DOHH2 (cell line): ENCODE data around the gene SIMC1.
"Not testable (repeated sequence)": the region's sequence is repeated elsewhere in the genome, so short reads cannot be mapped to it uniquely, and the experiment has no call there.

Experiments used
- H3F3A ChIP-seq: fragments of 200-600 bp; sonication (generic), shearing (Covaris generic); 2 replicates; pipeline ENCODE4 v1.6.0; 2016; ENCODE audit warnings: antibody characterized with exemption, mild to moderate bottlenecking; ENCODE audit not compliant: control insufficient read depth, insufficient read depth
- H3K27ac ChIP-seq: fragments of 200-600 bp; sonication (generic); 2 replicates; pipeline ENCODE4 v1.5.1; 2014; ENCODE audit warnings: low read depth, mild to moderate bottlenecking, low read length, moderate library complexity
- H3K27me3 ChIP-seq: fragments of 200-600 bp; sonication (generic); 2 replicates; pipeline ENCODE4 v1.6.1; 2014; ENCODE audit warnings: mild to moderate bottlenecking, low read length, mixed read lengths; ENCODE audit not compliant: control insufficient read depth
- H3K36me3 ChIP-seq: fragments of 200-600 bp; sonication (generic); 2 replicates; pipeline ENCODE4 v1.6.1; 2014; ENCODE audit warnings: mild to moderate bottlenecking, low read length, moderate library complexity, mixed read lengths; ENCODE audit not compliant: control insufficient read depth
- H3K4me1 ChIP-seq: fragments of 200-600 bp; sonication (generic); 2 replicates; pipeline ENCODE4 v1.6.1; 2014; ENCODE audit warnings: mild to moderate bottlenecking, low read length, mixed read lengths; ENCODE audit not compliant: control insufficient read depth
- H3K4me2 ChIP-seq: fragments of 200-600 bp; sonication (generic); 2 replicates; pipeline ENCODE4 v1.6.0; 2014; ENCODE audit warnings: mild to moderate bottlenecking, low read length, moderate library complexity
- H3K4me3 ChIP-seq: fragments of 200-600 bp; sonication (generic); 2 replicates; pipeline ENCODE4 v1.5.1; 2014; ENCODE audit warnings: mild to moderate bottlenecking, low read length, mixed read lengths
- H3K79me2 ChIP-seq: fragments of 200-600 bp; sonication (generic); 2 replicates; pipeline ENCODE4 v1.6.1; 2014; ENCODE audit warnings: mild to moderate bottlenecking, low read length, mixed read lengths; ENCODE audit not compliant: control insufficient read depth
- H3K9me2 ChIP-seq: fragments of 200-600 bp; sonication (generic); replicated peaks from 2 replicates; pipeline ENCODE4 v1.6.1; 2014; ENCODE audit warnings: mild to moderate bottlenecking, low read length, mixed read lengths; ENCODE audit not compliant: control insufficient read depth
- H3K9me3 ChIP-seq: fragments of 200-600 bp; sonication (generic); 2 replicates; pipeline ENCODE4 v1.6.1; 2014; ENCODE audit warnings: antibody characterized with exemption, low read length, mixed read lengths; ENCODE audit not compliant: control insufficient read depth, insufficient read depth
- H4K20me1 ChIP-seq: fragments of 200-600 bp; sonication (generic); 2 replicates; pipeline ENCODE4 v1.6.0; 2014; ENCODE audit warnings: low read depth, mild to moderate bottlenecking, antibody characterized with exemption, low read length, moderate library complexity; ENCODE audit not compliant: control insufficient read depth, insufficient read depth
- TF ChIP-seq, protein P1 (sequence below): fragments of 200-600 bp; sonication (generic); IDR thresholded peaks from one replicate; pipeline ENCODE4 v1.5.1; 2014; ENCODE audit warnings: antibody characterized with exemption, mild to moderate bottlenecking, low read depth, low read length; ENCODE audit not compliant: poor library complexity, severe bottlenecking

Gene SIMC1

DNA sequence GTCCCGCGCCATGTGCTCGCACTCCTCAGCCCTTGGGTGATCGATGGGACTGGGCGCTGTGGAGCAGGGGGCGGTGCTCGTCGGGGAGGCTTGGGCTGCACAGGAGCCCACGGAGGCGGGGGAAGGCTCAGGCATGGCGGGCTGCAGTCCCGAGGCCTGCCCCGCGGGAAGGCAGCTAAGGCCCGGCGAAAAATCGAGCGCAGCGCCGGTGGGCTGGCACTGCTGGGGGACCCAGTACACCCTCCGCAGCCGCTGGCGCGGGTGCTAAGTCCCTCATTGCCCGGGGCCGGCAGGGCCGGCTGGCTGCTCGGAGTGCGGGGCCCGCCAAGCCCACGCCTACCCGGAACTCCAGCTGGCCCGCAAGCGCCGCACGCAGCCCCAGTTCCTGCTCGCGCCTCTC is 16.2 kb upstream of the SIMC1 start:
- not testable (repeated sequence) for H4K20me1 ChIP-seq, H3K79me2 ChIP-seq, H3K4me3 ChIP-seq, H3F3A ChIP-seq, H3K9me2 ChIP-seq, H3K4me1 ChIP-seq, H3K36me3 ChIP-seq, H3K27ac ChIP-seq, H3K4me2 ChIP-seq, H3K27me3 ChIP-seq, H3K9me3 ChIP-seq

DNA sequence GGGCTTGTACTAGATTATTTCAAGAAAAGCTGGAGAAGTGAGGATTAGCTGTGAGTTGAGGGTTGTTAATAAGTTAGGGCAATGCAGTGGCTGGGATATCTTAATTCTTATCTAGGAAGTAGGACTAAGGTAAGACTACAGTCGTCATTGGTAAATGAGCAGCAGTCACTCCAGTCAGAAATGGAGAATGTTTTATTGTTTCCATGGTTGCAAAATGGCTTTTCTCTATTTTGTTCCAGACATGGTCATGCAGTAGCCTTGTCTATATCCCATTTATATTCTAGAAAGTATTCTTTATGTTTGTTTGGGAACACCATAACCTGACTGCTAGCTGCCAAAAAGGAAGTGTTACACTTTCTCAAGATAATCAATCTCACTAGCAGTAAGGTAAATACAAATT is 9.9 kb upstream of the SIMC1 start:
- not testable (repeated sequence) for H3K27ac ChIP-seq, H3K27me3 ChIP-seq, H3K79me2 ChIP-seq, H3K36me3 ChIP-seq, H3K4me3 ChIP-seq, H3K4me1 ChIP-seq, H3F3A ChIP-seq, H3K4me2 ChIP-seq, H4K20me1 ChIP-seq, H3K9me2 ChIP-seq, H3K9me3 ChIP-seq

DNA sequence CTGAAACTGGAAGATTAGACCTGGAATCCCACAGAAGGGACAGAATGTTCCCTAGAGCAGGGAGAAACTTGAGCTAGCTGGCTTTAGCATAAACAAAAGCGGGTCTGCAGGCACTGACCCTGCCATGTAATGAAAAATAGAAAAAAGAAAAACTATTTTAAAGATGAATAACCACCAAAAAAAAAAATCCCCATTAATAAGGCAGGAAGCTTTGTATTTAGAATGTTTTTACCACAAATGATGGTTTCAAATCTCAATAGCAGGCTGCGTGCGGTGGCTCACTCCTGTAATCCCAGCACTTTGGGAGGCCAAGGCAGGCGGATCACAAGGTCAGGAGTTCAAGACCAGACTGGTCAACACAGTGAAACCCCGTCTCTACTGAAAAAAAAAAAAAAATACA is 5.0 kb upstream of the SIMC1 start:
- H3K4me1 ChIP-seq, H3K79me2 ChIP-seq, H3K36me3 ChIP-seq, H3K27ac ChIP-seq, H3K9me2 ChIP-seq, H3F3A ChIP-seq, H3K9me3 ChIP-seq, H4K20me1 ChIP-seq, H3K4me2 ChIP-seq, H3K4me3 ChIP-seq, H3K27me3 ChIP-seq: not testable (repeated sequence)

DNA sequence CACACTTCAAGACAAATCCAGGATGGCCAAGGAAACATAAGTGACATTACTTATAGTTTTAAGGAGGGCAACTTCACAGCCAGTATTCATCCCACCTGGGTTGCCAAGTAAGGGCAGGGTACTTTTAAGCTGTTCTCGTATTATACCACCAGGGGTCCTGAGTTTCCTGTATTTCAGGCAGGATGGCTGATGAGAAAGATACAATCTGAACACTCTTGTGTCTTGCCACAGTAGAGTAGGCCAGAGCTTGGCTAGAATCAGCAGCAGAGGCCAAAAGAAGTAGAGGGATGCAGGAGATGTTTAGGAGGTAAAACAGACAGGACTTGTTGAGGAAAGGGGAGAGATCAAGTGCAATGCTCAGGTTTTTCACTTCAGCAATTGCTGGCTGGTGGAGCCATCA is 3.1 kb upstream of the SIMC1 start:
- H3K9me3 ChIP-seq, H3F3A ChIP-seq, H3K27me3 ChIP-seq, H3K27ac ChIP-seq, H3K4me3 ChIP-seq, H3K79me2 ChIP-seq, H3K4me1 ChIP-seq, H4K20me1 ChIP-seq, H3K9me2 ChIP-seq, H3K4me2 ChIP-seq, H3K36me3 ChIP-seq: not testable (repeated sequence)
- TF ChIP-seq, protein P1, sequence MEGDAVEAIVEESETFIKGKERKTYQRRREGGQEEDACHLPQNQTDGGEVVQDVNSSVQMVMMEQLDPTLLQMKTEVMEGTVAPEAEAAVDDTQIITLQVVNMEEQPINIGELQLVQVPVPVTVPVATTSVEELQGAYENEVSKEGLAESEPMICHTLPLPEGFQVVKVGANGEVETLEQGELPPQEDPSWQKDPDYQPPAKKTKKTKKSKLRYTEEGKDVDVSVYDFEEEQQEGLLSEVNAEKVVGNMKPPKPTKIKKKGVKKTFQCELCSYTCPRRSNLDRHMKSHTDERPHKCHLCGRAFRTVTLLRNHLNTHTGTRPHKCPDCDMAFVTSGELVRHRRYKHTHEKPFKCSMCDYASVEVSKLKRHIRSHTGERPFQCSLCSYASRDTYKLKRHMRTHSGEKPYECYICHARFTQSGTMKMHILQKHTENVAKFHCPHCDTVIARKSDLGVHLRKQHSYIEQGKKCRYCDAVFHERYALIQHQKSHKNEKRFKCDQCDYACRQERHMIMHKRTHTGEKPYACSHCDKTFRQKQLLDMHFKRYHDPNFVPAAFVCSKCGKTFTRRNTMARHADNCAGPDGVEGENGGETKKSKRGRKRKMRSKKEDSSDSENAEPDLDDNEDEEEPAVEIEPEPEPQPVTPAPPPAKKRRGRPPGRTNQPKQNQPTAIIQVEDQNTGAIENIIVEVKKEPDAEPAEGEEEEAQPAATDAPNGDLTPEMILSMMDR: peak; percentile 40

DNA sequence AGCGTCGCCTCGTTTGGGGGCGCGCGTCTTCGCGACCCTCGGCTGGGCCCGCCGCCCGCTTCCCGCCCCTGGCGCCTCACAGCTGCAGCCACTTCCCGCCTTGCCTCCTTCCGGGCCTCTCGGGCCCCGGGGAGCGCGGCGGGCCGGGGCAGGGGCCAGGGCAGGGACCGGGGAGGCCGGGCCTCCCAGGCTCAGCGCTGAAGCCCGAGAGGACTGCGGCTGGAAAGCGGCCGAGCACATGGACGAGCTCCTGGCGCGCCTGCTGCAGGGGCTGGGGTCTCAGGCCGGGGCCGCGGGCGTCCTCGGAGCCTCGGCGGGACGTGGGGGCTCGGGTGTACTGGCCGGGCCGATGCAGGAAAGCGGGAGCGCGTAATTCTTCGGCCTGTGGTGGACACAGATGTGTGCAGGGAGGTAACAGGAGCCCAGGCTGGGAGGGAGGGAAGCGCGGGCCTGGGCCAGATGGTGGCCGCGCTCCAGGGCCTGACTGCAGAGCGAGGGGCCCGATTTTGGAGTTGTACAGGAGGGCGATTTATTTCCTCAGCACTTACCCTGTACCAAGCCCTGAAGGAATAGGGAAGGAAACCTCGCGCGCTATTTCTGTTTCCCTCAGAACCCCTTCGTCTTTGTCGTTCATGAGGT is 540 bp downstream of the SIMC1 start:
- Histone ChIP-seq H3K4me3 (peak overlapping the region; percentile 50; the same call in 1 of the 2 replicates), H3K4me1 (peaks cover 11% of the 10 kb centered on the region), H3K27ac (0 out of 2 replicates have a peak overlapping the region, but pooled peaks have one; percentile 15), H3K4me2 (0 out of 2 replicates have a peak overlapping the region, but pooled peaks have one; percentile 24), H3K79me2 (peaks cover 26% of the 10 kb centered on the region)
- H3K9me3 ChIP-seq, H3K27me3 ChIP-seq, H4K20me1 ChIP-seq, H3F3A ChIP-seq, H3K9me2 ChIP-seq, H3K36me3 ChIP-seq: not testable (repeated sequence)

DNA sequence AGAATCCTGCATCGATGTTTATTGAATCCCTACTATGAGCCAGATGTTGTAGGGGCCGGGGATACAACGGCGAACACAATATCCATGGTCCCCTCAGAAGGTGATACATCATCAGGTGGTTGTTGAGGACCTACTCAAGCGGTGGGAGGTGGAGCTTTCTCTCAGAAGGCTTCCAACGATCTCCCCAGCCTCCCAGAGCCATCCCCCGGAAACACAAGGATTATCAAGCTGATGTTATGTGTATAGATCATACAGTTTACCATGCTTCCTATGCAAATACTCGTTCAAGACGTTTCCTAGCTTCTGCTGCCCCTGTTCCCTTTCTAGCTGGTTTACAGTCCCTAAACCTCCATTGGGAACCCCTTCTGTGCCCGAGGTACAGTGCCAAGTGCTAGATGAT is 1.1 kb downstream of the SIMC1 start:
- not testable (repeated sequence) for H3K27me3 ChIP-seq, H3K9me3 ChIP-seq, H3K9me2 ChIP-seq, H3K4me3 ChIP-seq, H4K20me1 ChIP-seq, H3F3A ChIP-seq, H3K36me3 ChIP-seq, H3K4me2 ChIP-seq, H3K27ac ChIP-seq
- peaks cover 11% of the 10 kb centered on the region for H3K4me1 ChIP-seq
- peaks cover 26% of the 10 kb centered on the region for H3K79me2 ChIP-seq

DNA sequence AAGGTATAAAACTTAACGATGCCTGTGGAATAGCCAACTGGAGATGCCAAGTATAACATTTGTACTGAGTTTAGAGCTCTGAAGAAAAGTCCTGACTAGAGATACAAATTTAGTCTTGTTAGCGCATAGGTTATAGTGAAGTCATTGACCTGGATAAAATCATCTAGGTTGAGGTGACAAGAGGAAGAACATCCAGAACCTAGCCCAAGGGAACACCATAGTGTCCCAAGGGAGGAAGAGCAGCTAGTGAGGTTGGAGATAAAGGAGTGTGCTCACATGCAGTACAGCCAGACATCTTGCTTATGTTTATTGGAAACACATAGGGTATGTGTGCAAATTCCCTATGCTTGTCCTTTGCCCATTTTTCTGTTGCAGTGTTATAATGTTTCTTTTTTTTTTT is 6.1 kb downstream of the SIMC1 start:
- not testable (repeated sequence) for H3K4me1 ChIP-seq, H3K36me3 ChIP-seq, H3K4me3 ChIP-seq, H3K27me3 ChIP-seq, H3K4me2 ChIP-seq, H3K27ac ChIP-seq, H3K9me3 ChIP-seq, H3F3A ChIP-seq, H3K9me2 ChIP-seq, H4K20me1 ChIP-seq
- H3K79me2 ChIP-seq: peaks cover 42% of the 10 kb centered on the region

DNA sequence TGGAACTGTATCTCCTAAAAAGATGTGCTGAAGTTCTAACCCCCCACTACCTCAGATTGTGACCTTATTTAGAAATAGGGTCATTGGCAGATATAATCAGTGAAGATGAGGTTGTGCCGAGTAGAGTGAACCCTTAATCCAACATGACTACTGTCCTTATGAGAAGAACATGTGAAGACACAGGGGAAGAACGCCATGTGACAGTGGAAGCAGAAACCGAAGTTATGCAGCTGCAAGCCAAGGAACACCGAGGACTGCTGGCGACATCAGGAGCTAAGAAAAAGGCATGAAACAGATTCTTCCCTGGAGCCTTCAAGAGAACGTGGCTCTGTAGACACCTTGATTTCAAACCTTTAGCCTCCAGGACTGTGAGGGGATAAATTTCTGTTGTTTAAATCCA is 6.8 kb downstream of the SIMC1 start:
- not testable (repeated sequence) for H3K4me1 ChIP-seq, H3K27ac ChIP-seq, H3F3A ChIP-seq, H3K4me3 ChIP-seq, H4K20me1 ChIP-seq, H3K9me3 ChIP-seq, H3K36me3 ChIP-seq, H3K4me2 ChIP-seq, H3K9me2 ChIP-seq, H3K27me3 ChIP-seq
- H3K79me2 ChIP-seq: peaks cover 42% of the 10 kb centered on the region
